ACC112 (cell line): ENCODE results near the gene DSCAM.

Source experiments
- H2AFZ ChIP-seq: fragments of 200-600 bp; sonication (generic); one replicate; pipeline ENCODE4 v1.6.0; 2017; ENCODE audit warnings: antibody characterized with exemption, low read length; ENCODE audit not compliant: unreplicated experiment
- H3K27ac ChIP-seq: fragments of 200-600 bp; sonication (generic); 2 replicates; pipeline ENCODE4 v1.5.1; 2014; ENCODE audit warnings: low read depth, mild to moderate bottlenecking, antibody characterized with exemption, low read length, moderate library complexity
- H3K27me3 ChIP-seq: fragments of 200-600 bp; sonication (generic); 2 replicates; pipeline ENCODE4 v1.6.1; 2014; ENCODE audit warnings: mild to moderate bottlenecking, antibody characterized with exemption, low read length, moderate library complexity, mixed read lengths; ENCODE audit not compliant: insufficient read depth
- H3K36me3 ChIP-seq: fragments of 200-600 bp; sonication (generic); 2 replicates; pipeline ENCODE4 v1.6.1; 2016; ENCODE audit warnings: mild to moderate bottlenecking, antibody characterized with exemption, low read length, moderate library complexity, mixed read lengths; ENCODE audit not compliant: insufficient read depth
- H3K4me1 ChIP-seq: fragments of 200-600 bp; sonication (generic); one replicate; pipeline ENCODE4 v1.6.1; 2016; ENCODE audit warnings: low read length, mixed read lengths; ENCODE audit not compliant: insufficient read depth, unreplicated experiment, control insufficient read depth
- H3K4me3 ChIP-seq: fragments of 200-600 bp; sonication (generic); 2 replicates; pipeline ENCODE4 v1.5.1; 2014; ENCODE audit warnings: mild to moderate bottlenecking, low read depth, low read length
- H3K79me2 ChIP-seq: fragments of 200-600 bp; sonication (generic); one replicate; pipeline ENCODE4 v1.6.0; 2016; ENCODE audit warnings: low read length; ENCODE audit not compliant: control insufficient read depth, unreplicated experiment, insufficient read depth

DSCAM gene

GRCh38 chr21:40070871-40071270 is 776.1 kb downstream of the DSCAM start:
- H3K79me2 ChIP-seq, result no peaks in the 10 kb centered on the region
- no peak overlapping the region for H2AFZ ChIP-seq
- no peaks in the 10 kb centered on the region for H3K36me3 ChIP-seq
- no peak overlapping the region for H3K27ac ChIP-seq
- no peaks in the 10 kb centered on the region for H3K27me3 ChIP-seq
- H3K4me3 ChIP-seq, result no peak overlapping the region
- H3K4me1 ChIP-seq, result no peaks in the 10 kb centered on the region

GRCh38 chr21:40067751-40068150 is 779.2 kb downstream of the DSCAM start:
- H3K27me3 ChIP-seq, result no peaks in the 10 kb centered on the region
- H3K79me2 ChIP-seq, result no peaks in the 10 kb centered on the region
- H3K4me3 ChIP-seq, result no peak overlapping the region
- H2AFZ ChIP-seq, result no peak overlapping the region
- no peaks in the 10 kb centered on the region for H3K4me1 ChIP-seq
- no peak overlapping the region for H3K27ac ChIP-seq
- no peaks in the 10 kb centered on the region for H3K36me3 ChIP-seq

- no peak overlapping the region for H3K27ac ChIP-seq
- H3K79me2 ChIP-seq, result no peaks in the 10 kb centered on the region
- no peak overlapping the region for H2AFZ ChIP-seq
- no peaks in the 10 kb centered on the region for H3K27me3 ChIP-seq
- no peak overlapping the region for H3K4me3 ChIP-seq
- H3K36me3 ChIP-seq, result no peaks in the 10 kb centered on the region
- H3K4me1 ChIP-seq, result no peaks in the 10 kb centered on the region
Measured at GRCh38 chr21:40066221-40066620, 780.7 kb downstream of the DSCAM start.

- H3K79me2 ChIP-seq, result no peaks in the 10 kb centered on the region
- H2AFZ ChIP-seq, result no peak overlapping the region
- no peaks in the 10 kb centered on the region for H3K4me1 ChIP-seq
- H3K4me3 ChIP-seq, result no peak overlapping the region
- no peaks in the 10 kb centered on the region for H3K27me3 ChIP-seq
- H3K27ac ChIP-seq, result no peak overlapping the region
- H3K36me3 ChIP-seq, result no peaks in the 10 kb centered on the region
Measured at GRCh38 chr21:40060083-40060677, 786.8 kb downstream of the DSCAM start.

GRCh38 chr21:40057331-40057730 is 789.6 kb downstream of the DSCAM start:
- H3K27me3 ChIP-seq, result no peaks in the 10 kb centered on the region
- no peak overlapping the region for H2AFZ ChIP-seq
- H3K27ac ChIP-seq, result no peak overlapping the region
- no peak overlapping the region for H3K4me3 ChIP-seq
- H3K79me2 ChIP-seq, result no peaks in the 10 kb centered on the region
- no peaks in the 10 kb centered on the region for H3K36me3 ChIP-seq
- H3K4me1 ChIP-seq, result no peaks in the 10 kb centered on the region

- H2AFZ ChIP-seq, result no peak overlapping the region
- H3K4me3 ChIP-seq, result no peak overlapping the region
- H3K4me1 ChIP-seq, result no peaks in the 10 kb centered on the region
- H3K27ac ChIP-seq, result no peak overlapping the region
- no peaks in the 10 kb centered on the region for H3K79me2 ChIP-seq
- H3K27me3 ChIP-seq, result no peaks in the 10 kb centered on the region
- no peaks in the 10 kb centered on the region for H3K36me3 ChIP-seq
Measured at GRCh38 chr21:40056031-40056430, 790.9 kb downstream of the DSCAM start.

- no peaks in the 10 kb centered on the region for H3K36me3 ChIP-seq
- H3K27ac ChIP-seq, result no peak overlapping the region
- no peaks in the 10 kb centered on the region for H3K79me2 ChIP-seq
- no peaks in the 10 kb centered on the region for H3K4me1 ChIP-seq
- no peak overlapping the region for H3K4me3 ChIP-seq
- no peaks in the 10 kb centered on the region for H3K27me3 ChIP-seq
- H2AFZ ChIP-seq, result no peak overlapping the region
Measured at GRCh38 chr21:40054403-40054802, 792.6 kb downstream of the DSCAM start.

- no peaks in the 10 kb centered on the region for H3K4me1 ChIP-seq
- H2AFZ ChIP-seq, result no peak overlapping the region
- no peak overlapping the region for H3K4me3 ChIP-seq
- no peak overlapping the region for H3K27ac ChIP-seq
- no peaks in the 10 kb centered on the region for H3K27me3 ChIP-seq
- H3K36me3 ChIP-seq, result no peaks in the 10 kb centered on the region
- H3K79me2 ChIP-seq, result no peaks in the 10 kb centered on the region
Measured at GRCh38 chr21:40053007-40053406, 794.0 kb downstream of the DSCAM start.

- H3K27me3 ChIP-seq, result no peaks in the 10 kb centered on the region
- no peak overlapping the region for H3K4me3 ChIP-seq
- H3K27ac ChIP-seq, result no peak overlapping the region
- H3K79me2 ChIP-seq, result no peaks in the 10 kb centered on the region
- no peaks in the 10 kb centered on the region for H3K4me1 ChIP-seq
- no peak overlapping the region for H2AFZ ChIP-seq
- H3K36me3 ChIP-seq, result no peaks in the 10 kb centered on the region
Measured at GRCh38 chr21:40052276-40052675, 794.7 kb downstream of the DSCAM start.

- Histone ChIP-seq H3K27ac (no peak overlapping the region), H3K79me2 (no peaks in the 10 kb centered on the region), H2AFZ (no peak overlapping the region), H3K27me3 (no peaks in the 10 kb centered on the region), H3K4me3 (no peak overlapping the region), H3K36me3 (no peaks in the 10 kb centered on the region), H3K4me1 (no peaks in the 10 kb centered on the region)
Measured at GRCh38 chr21:40051801-40052200, 795.2 kb downstream of the DSCAM start.

GRCh38 chr21:40049931-40050290 is 797.0 kb downstream of the DSCAM start:
- H3K27ac ChIP-seq, result no peak overlapping the region
- no peak overlapping the region for H2AFZ ChIP-seq

More at GRCh38 chr21:40049931-40050290, 797.0 kb downstream of the DSCAM start:
- Histone ChIP-seq H3K27me3 (no peaks in the 10 kb centered on the region), H3K4me1 (no peaks in the 10 kb centered on the region), H3K79me2 (no peaks in the 10 kb centered on the region), H3K4me3 (no peak overlapping the region), H3K36me3 (no peaks in the 10 kb centered on the region)
